Brain microvascular endothelial cell (primary cell): Measurements from ENCODE around the gene HOXD3.
A peak's percentile ranks its signal among the peaks of the same experiment; 100 is the strongest.

Experiments
- DNase-seq: peaks from one replicate; pipeline ENCODE4 v3.0.0-alpha.2; 2020
- H3K27ac ChIP-seq: fragments of 250-450 bp; sonication (Bioruptor Pico); 2 replicates; pipeline ENCODE4 v1.5.1; 2020; ENCODE audit warnings: mild to moderate bottlenecking, moderate library complexity
- H3K27me3 ChIP-seq: fragments of 250-450 bp; sonication (Bioruptor Pico); replicated peaks from 2 replicates; pipeline ENCODE4 v1.5.1; 2020; ENCODE audit warnings: mild to moderate bottlenecking
- H3K36me3 ChIP-seq: fragments of 250-450 bp; sonication (Bioruptor Pico); replicated peaks from 2 replicates; pipeline ENCODE4 v1.5.1; 2020; ENCODE audit warnings: mild to moderate bottlenecking
- H3K4me3 ChIP-seq: 2 replicates; pipeline ENCODE4 v1.5.1; 2011; ENCODE audit warnings: low read depth, mild to moderate bottlenecking, control low read depth, low read length, moderate library complexity
- CTCF ChIP-seq: IDR thresholded peaks from 2 replicates; pipeline ENCODE4 v1.5.1; 2011; ENCODE audit warnings: low read depth, mild to moderate bottlenecking, moderate library complexity, low read length, control low read depth, inconsistent platforms; ENCODE audit errors: missing control alignments
- in situ Hi-C: cut with HindIII; loops from 2 replicates; pipeline ENCODE4 v1.10.0; 2017; ENCODE audit warnings: low sequenced_read_pairs, low pct_ligation_motif_present

The HOXD3 gene

GRCh38 chr2:176156807-176157498, at the start of gene HOXD3:
Gene HOXD3, plus strand, starts transcription at chr2:176157307. Its CDS starts 11,808 bp downstream, at chr2:176169115.
- no peak for TF ChIP-seq CTCF
- no peak for DNase-seq
- Histone ChIP-seq H3K27me3 (peaks cover 91% of the 10 kb centered on the region), H3K4me3 (peak within 1 kb of the TSS; percentile 12), H3K36me3 (no peaks in the 10 kb centered on the region), H3K27ac (no peak within 1 kb of the TSS)
- in situ Hi-C loops = no loop called here

- H3K27ac ChIP-seq = no peak overlapping the region
- TF ChIP-seq CTCF = no peak
- no peaks in the 10 kb centered on the region for H3K36me3 ChIP-seq
- in situ Hi-C loops = no loop called here
- H3K4me3 ChIP-seq = no peak overlapping the region
- DNase-seq = no peak
- peaks cover 88% of the 10 kb centered on the region for H3K27me3 ChIP-seq
Measured at GRCh38 chr2:176107731-176108181, 49.4 kb upstream of the HOXD3 start.

GRCh38 chr2:176109192-176109901, 47.8 kb upstream of the HOXD3 start:
- H3K27ac ChIP-seq = no peak overlapping the region
- H3K4me3 ChIP-seq = no peak overlapping the region
- no peak for TF ChIP-seq CTCF
- DNase-seq = no peak
- no peaks in the 10 kb centered on the region for H3K36me3 ChIP-seq
- in situ Hi-C loops = no loop called here
- H3K27me3 ChIP-seq = peaks cover 92% of the 10 kb centered on the region

GRCh38 chr2:176109946-176110345, 47.2 kb upstream of the HOXD3 start:
- Histone ChIP-seq H3K36me3 (no peaks in the 10 kb centered on the region), H3K27me3 (peaks cover 92% of the 10 kb centered on the region), H3K4me3 (no peak overlapping the region), H3K27ac (no peak overlapping the region)
- in situ Hi-C loops = no loop called here
- no peak for DNase-seq
- no peak for TF ChIP-seq CTCF

GRCh38 chr2:176110415-176111308, 46.4 kb upstream of the HOXD3 start:
- TF ChIP-seq CTCF = no peak
- H3K27me3 ChIP-seq = peaks cover 91% of the 10 kb centered on the region
- no peak for DNase-seq
- H3K4me3 ChIP-seq = no peak overlapping the region
- H3K27ac ChIP-seq = no peak overlapping the region
- H3K36me3 ChIP-seq = no peaks in the 10 kb centered on the region
- in situ Hi-C loops = no loop called here
